ENCODE data around the gene PLPP6. TPM values are rescaled to one million over a fixed set of nuclear protein-coding genes. Genes with fewer than 3 reads are reported as not detected.

The PLPP6 gene
- total RNA-seq, 1 donor from 2014 or later = 8.6 TPM

DNA sequence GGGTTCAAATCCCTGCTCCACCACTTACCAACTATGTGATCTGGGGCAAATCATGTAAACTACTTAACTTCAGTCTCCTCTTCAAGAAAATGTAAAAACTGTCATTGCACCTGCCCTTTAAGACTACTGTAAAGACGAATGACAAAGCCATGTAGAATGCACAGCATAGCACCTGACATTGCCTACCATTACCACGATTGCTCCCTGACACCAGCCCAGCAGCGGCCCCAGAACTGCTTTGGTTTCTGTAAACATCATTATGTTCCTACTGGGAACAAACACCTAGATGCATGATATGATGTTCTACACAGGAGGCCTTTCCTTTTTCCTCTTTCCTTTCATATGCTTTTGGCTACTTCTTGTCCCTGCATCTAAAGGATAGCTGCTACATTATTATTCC, 23.1 kb upstream of the PLPP6 start:
- no peaks in the 10 kb centered on the region for H3K36me3 Mint-ChIP-seq (ENCODE audit: low read depth)
- peaks cover 5% of the 10 kb centered on the region for H3K4me1 Mint-ChIP-seq
- no peak overlapping the region for H3K4me3 Mint-ChIP-seq
- TF ChIP-seq, protein P1, sequence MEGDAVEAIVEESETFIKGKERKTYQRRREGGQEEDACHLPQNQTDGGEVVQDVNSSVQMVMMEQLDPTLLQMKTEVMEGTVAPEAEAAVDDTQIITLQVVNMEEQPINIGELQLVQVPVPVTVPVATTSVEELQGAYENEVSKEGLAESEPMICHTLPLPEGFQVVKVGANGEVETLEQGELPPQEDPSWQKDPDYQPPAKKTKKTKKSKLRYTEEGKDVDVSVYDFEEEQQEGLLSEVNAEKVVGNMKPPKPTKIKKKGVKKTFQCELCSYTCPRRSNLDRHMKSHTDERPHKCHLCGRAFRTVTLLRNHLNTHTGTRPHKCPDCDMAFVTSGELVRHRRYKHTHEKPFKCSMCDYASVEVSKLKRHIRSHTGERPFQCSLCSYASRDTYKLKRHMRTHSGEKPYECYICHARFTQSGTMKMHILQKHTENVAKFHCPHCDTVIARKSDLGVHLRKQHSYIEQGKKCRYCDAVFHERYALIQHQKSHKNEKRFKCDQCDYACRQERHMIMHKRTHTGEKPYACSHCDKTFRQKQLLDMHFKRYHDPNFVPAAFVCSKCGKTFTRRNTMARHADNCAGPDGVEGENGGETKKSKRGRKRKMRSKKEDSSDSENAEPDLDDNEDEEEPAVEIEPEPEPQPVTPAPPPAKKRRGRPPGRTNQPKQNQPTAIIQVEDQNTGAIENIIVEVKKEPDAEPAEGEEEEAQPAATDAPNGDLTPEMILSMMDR (conservative IDR thresholded peaks at IDR 0.05) = no peak
- H3K9me3 Mint-ChIP-seq = no peaks in the 10 kb centered on the region
- no peak overlapping the region for H3K27ac Mint-ChIP-seq (ENCODE audit: unreplicated experiment)
- DNase-seq (ENCODE audit: low read depth, low spot score) = no peak
- H3K27me3 Mint-ChIP-seq (ENCODE audit: low read depth) = no peaks in the 10 kb centered on the region

DNA sequence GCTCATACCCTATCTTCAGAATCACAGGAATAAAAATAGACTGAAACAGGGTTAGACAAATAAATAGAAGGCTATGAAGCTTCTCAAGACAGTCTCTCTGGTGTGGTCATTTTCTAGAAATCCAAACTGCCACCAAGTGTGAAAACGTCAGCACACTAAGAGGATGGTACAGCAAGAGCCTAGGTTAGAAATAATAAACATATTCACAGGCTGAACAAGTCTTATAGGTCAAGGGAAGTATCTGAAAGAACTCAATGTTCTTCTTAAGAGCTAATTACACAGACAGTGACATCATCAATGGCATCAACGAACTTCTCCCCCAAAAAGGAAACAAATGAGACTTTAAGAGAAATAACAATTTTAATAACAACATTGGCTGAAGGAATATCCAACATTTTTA, 22.7 kb upstream of the PLPP6 start:
- H3K27ac Mint-ChIP-seq (ENCODE audit: unreplicated experiment) = no peak overlapping the region
- peaks cover 5% of the 10 kb centered on the region for H3K4me1 Mint-ChIP-seq
- TF ChIP-seq, protein P1 (conservative IDR thresholded peaks at IDR 0.05) = no peak
- H3K4me3 Mint-ChIP-seq = no peak overlapping the region
- no peaks in the 10 kb centered on the region for H3K9me3 Mint-ChIP-seq
- no peak for DNase-seq (ENCODE audit: low read depth, low spot score)
- no peaks in the 10 kb centered on the region for H3K36me3 Mint-ChIP-seq (ENCODE audit: low read depth)
- H3K27me3 Mint-ChIP-seq (ENCODE audit: low read depth) = no peaks in the 10 kb centered on the region

DNA sequence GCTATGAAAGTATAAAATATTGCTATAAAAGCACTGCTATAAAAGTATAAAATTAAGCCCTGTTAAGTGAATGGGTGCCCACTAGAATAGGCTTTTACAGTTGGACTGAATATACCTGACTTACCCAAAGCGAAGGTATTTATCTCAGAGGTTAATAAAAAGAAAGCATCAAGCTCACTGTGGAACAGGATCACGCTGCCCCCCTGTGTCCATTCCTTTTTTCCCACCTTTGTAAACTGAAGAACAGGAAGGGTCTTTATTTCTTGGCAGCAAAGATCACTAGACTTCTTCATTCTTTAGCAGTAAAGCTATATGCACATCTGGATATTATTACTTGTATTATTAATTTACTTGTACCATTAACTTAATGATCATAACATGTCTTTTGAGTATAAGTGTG, 22.1 kb upstream of the PLPP6 start:
- TF ChIP-seq, protein P1 (conservative IDR thresholded peaks at IDR 0.05) = peak; percentile 65
- Mint-ChIP-seq H3K4me3 (no peak overlapping the region), H3K27ac (ENCODE audit: unreplicated experiment) (no peak overlapping the region), H3K9me3 (no peaks in the 10 kb centered on the region), H3K27me3 (ENCODE audit: low read depth) (no peaks in the 10 kb centered on the region), H3K36me3 (ENCODE audit: low read depth) (no peaks in the 10 kb centered on the region), H3K4me1 (peaks cover 5% of the 10 kb centered on the region)
- peak; percentile 18 for DNase-seq (ENCODE audit: low read depth, low spot score)

GRCh38 chr9:4642351-4642750, 19.7 kb upstream of the PLPP6 start:
- H3K4me1 Mint-ChIP-seq = peaks cover 5% of the 10 kb centered on the region
- H3K36me3 Mint-ChIP-seq (ENCODE audit: low read depth) = no peaks in the 10 kb centered on the region
- no peaks in the 10 kb centered on the region for H3K27me3 Mint-ChIP-seq (ENCODE audit: low read depth)
- no peak overlapping the region for H3K27ac Mint-ChIP-seq (ENCODE audit: unreplicated experiment)
- TF ChIP-seq, protein P1 (conservative IDR thresholded peaks at IDR 0.05) = no peak
- no peak overlapping the region for H3K4me3 Mint-ChIP-seq
- no peak for DNase-seq (ENCODE audit: low read depth, low spot score)
- no peaks in the 10 kb centered on the region for H3K9me3 Mint-ChIP-seq

DNA sequence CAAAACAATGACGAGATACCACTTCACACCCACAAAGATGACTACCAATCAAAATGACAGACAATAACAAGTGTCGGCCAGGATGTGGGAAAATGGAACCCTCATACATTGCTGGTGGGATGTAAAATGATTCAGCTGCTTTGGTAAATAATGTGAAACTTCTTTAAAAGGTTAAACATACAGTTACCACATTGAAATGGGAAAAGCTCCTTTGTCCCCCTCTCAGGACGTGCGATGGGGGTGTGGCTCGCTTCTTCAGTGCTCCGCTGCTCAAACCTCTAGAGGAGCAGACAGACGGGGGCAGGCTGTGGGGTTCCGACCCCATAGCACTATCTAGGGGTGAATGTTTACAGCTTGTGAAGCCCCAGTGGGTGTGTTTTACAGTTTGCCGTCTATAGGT, 8.0 kb upstream of the PLPP6 start:
- Mint-ChIP-seq H3K4me1 (no peaks in the 10 kb centered on the region), H3K27ac (ENCODE audit: unreplicated experiment) (no peak overlapping the region)
- DNase-seq (ENCODE audit: low read depth, low spot score) = no peak

More for the DNA sequence above, 8.0 kb upstream of the PLPP6 start:
- Mint-ChIP-seq H3K27me3 (ENCODE audit: low read depth) (no peaks in the 10 kb centered on the region), H3K36me3 (ENCODE audit: low read depth) (no peaks in the 10 kb centered on the region), H3K9me3 (no peaks in the 10 kb centered on the region), H3K4me3 (no peak overlapping the region)
- TF ChIP-seq, protein P1 (conservative IDR thresholded peaks at IDR 0.05) = no peak
